CD14-positive monocyte (primary cell): ENCODE data around the gene TEX44. TPM values are rescaled to one million over a fixed set of nuclear protein-coding genes. Genes with fewer than 3 reads are reported as not detected.

Experiments used
- DNase-seq, 3 donors: peaks; one replicate each; pipeline ENCODE4 v3.0.0-alpha.2; 2011 to 2022
- H2AFZ ChIP-seq: 2 replicates; pipeline ENCODE4 v1.6.0; 2012; ENCODE audit warnings: mild to moderate bottlenecking, low read depth, low read length, inconsistent platforms; ENCODE audit not compliant: insufficient read depth, poor library complexity, severe bottlenecking
- H3K27ac ChIP-seq, 2 donors: 1 replicate in 1 of 2; 2 replicates in 1 of 2; pipeline ENCODE4 v1.5.1; 2012 to 2013; ENCODE audit warnings: low read length in 2 of 2, control low read depth in 1 of 2, inconsistent platforms in 1 of 2, low read depth in 1 of 2, mild to moderate bottlenecking in 1 of 2
- H3K27me3 ChIP-seq, 2 donors: one replicate each; pipeline versions ENCODE4 v1.6.0 to v1.6.1; 2011 to 2013; ENCODE audit warnings: low read length in 2 of 2; ENCODE audit not compliant: control insufficient read depth in 2 of 2, insufficient read depth in 2 of 2
- H3K36me3 ChIP-seq, 2 donors: replicated peaks in 1 of 2; 1 replicate in 1 of 2; 2 replicates in 1 of 2; pipeline versions ENCODE4 v1.5.1 to v1.6.1; 2012 to 2013; ENCODE audit warnings: low read length in 2 of 2, control low read depth in 1 of 2, inconsistent platforms in 1 of 2, mild to moderate bottlenecking in 1 of 2; ENCODE audit not compliant: insufficient read depth in 2 of 2, control insufficient read depth in 1 of 2
- H3K4me1 ChIP-seq, 2 donors: 1 replicate in 1 of 2; 2 replicates in 1 of 2; pipeline versions ENCODE4 v1.5.1 to v1.6.1; 2012 to 2013; ENCODE audit warnings: low read length in 2 of 2, control low read depth in 1 of 2, inconsistent platforms in 1 of 2, mild to moderate bottlenecking in 1 of 2, moderate library complexity in 1 of 2; ENCODE audit not compliant: insufficient read depth in 2 of 2, control insufficient read depth in 1 of 2
- H3K4me2 ChIP-seq: replicated peaks from 2 replicates; pipeline ENCODE3; 2012; ENCODE audit warnings: low read length, moderate library complexity, mild to moderate bottlenecking; ENCODE audit not compliant: poor library complexity, severe bottlenecking; ENCODE audit errors: extremely low read depth
- H3K4me3 ChIP-seq, 3 experiments: fragments of 200-600 bp in 1 of 3; sonication (generic) in 1 of 3; replicated peaks in 1 of 3; 1 replicate in 2 of 3; 2 replicates in 1 of 3; pipeline ENCODE4 v1.5.1; 2011 to 2013; ENCODE audit warnings: low read length in 3 of 3, mild to moderate bottlenecking in 3 of 3, control low read depth in 2 of 3, low read depth in 2 of 3, inconsistent platforms in 1 of 3, moderate library complexity in 1 of 3
- H3K79me2 ChIP-seq: 2 replicates; pipeline ENCODE4 v1.6.0; 2012; ENCODE audit warnings: mild to moderate bottlenecking, control low read depth, inconsistent platforms, low read length, moderate library complexity; ENCODE audit not compliant: insufficient read depth
- H3K9ac ChIP-seq: 2 replicates; pipeline ENCODE4 v1.6.0; 2017; ENCODE audit warnings: low read length, mild to moderate bottlenecking; ENCODE audit not compliant: insufficient read depth, poor library complexity, severe bottlenecking
- H3K9me3 ChIP-seq, 2 donors: replicated peaks in 1 of 2; 1 replicate in 1 of 2; 2 replicates in 1 of 2; pipeline versions ENCODE4 v1.5.1 to v1.6.1; 2012 to 2013; ENCODE audit warnings: low read length in 2 of 2, control low read depth in 1 of 2; ENCODE audit not compliant: control insufficient read depth in 1 of 2, insufficient read depth in 1 of 2
- H4K20me1 ChIP-seq: 2 replicates; pipeline ENCODE4 v1.6.0; 2012; ENCODE audit warnings: mild to moderate bottlenecking, low read length, control low read depth, moderate library complexity; ENCODE audit not compliant: insufficient read depth
- H3K27ac Mint-ChIP-seq, 7 donors: one replicate each; pipeline ENCODE4 v1.8.0; 2020; ENCODE audit warnings: mild to moderate bottlenecking in 7 of 7, mixed read lengths in 7 of 7, moderate library complexity in 6 of 7, inconsistent platforms in 2 of 7
- H3K27me3 Mint-ChIP-seq, 3 donors: one replicate each; pipeline ENCODE4 v1.8.0; 2021 to 2022; ENCODE audit warnings: low read depth in 3 of 3, mild to moderate bottlenecking in 3 of 3, mixed read lengths in 3 of 3, moderate library complexity in 3 of 3, inconsistent platforms in 1 of 3
- H3K36me3 Mint-ChIP-seq, 2 donors: one replicate each; pipeline ENCODE4 v1.8.0; 2020; ENCODE audit warnings: mixed read lengths in 2 of 2, inconsistent platforms in 1 of 2, mild to moderate bottlenecking in 1 of 2
- H3K4me1 Mint-ChIP-seq: one replicate; pipeline ENCODE4 v1.8.0; 2020; ENCODE audit warnings: mild to moderate bottlenecking, mixed read lengths
- H3K4me3 Mint-ChIP-seq, 2 donors: one replicate each; pipeline ENCODE4 v1.8.0; 2020; ENCODE audit warnings: mild to moderate bottlenecking in 2 of 2, mixed read lengths in 2 of 2, moderate library complexity in 1 of 2
- H3K9me3 Mint-ChIP-seq, 7 donors: one replicate each; pipeline ENCODE4 v1.8.0; 2020 to 2022; ENCODE audit warnings: mixed read lengths in 7 of 7, mild to moderate bottlenecking in 6 of 7, moderate library complexity in 6 of 7, inconsistent platforms in 2 of 7
- CTCF ChIP-seq: fragments of 200-600 bp; IDR thresholded peaks from one replicate; pipeline ENCODE4 v1.8.0; 2022; ENCODE audit warnings: antibody characterized with exemption, mild to moderate bottlenecking
- WGBS: methylation state at CpG from one replicate; pipeline ENCODE4 v1.1.5; 2013; ENCODE audit warnings: missing lambda C conversion rate; ENCODE audit not compliant: insufficient coverage; 5-methylcytosine and 5-hydroxymethylcytosine counted together
- intact Hi-C, 2 donors: fragments of 100-400 bp; cut with micrococcal nuclease; formaldehyde crosslinking; loops; one replicate each; pipeline versions ENCODE4 v1.15.0 to v1.15.1; 2023
- polyA plus RNA-seq, 3 donors: library from polyadenylated mRNA; depleted of rRNA in 1 of 3; unstranded in 2 of 3; stranded (reverse) in 1 of 3; fragments of 300-500 nt in 2 of 3; fragments of >200 nt in 1 of 3; fragmentation: Illumina TruSeq in 2 of 3; gene quantifications; 1 replicate in 2 of 3; 2 replicates in 1 of 3; pipeline ENCODE4 v1.2.3, GENCODE V29; 2012 to 2021

The TEX44 gene
- polyA plus RNA-seq, 3 donors = not detected

GRCh38 chr2:231633241-231633976, 40.7 kb downstream of the TEX44 start:
- Histone ChIP-seq H3K9ac (no peak overlapping the region), H3K4me1 (peaks cover 0 to 2% of the 10 kb centered on the region in 2 donors), H3K36me3 (no peaks in the 10 kb centered on the region), H3K27ac (no peak overlapping the region), H3K4me2 (no peak overlapping the region), H3K27me3 (no peaks in the 10 kb centered on the region), H4K20me1 (no peaks in the 10 kb centered on the region), H3K9me3 (no peaks in the 10 kb centered on the region), H3K4me3 (no peak overlapping the region), H2AFZ (no peak overlapping the region), H3K79me2 (no peaks in the 10 kb centered on the region)
- TF ChIP-seq CTCF = no peak
- Mint-ChIP-seq H3K9me3 (no peaks in the 10 kb centered on the region), H3K27me3 (peaks cover 1 to 3% (median 3%) of the 10 kb centered on the region in 3 donors), H3K36me3 (no peaks in the 10 kb centered on the region), H3K27ac (peak overlapping the region in 1 of 7 donors; percentile 26), H3K4me3 (no peak overlapping the region), H3K4me1 (peaks cover 3% of the 10 kb centered on the region)
- no peak for DNase-seq
- intact Hi-C loops = no loop called here
- WGBS = 98% methylated on average over 8 of the region's 13 CpGs

GRCh38 chr2:231634412-231634811, 41.7 kb downstream of the TEX44 start:
- 89% methylated on average over 2 of the region's 2 CpGs for WGBS

More at GRCh38 chr2:231634412-231634811, 41.7 kb downstream of the TEX44 start:
- Mint-ChIP-seq H3K36me3 (no peaks in the 10 kb centered on the region), H3K4me3 (no peak overlapping the region), H3K27ac (no peak overlapping the region), H3K4me1 (no peaks in the 10 kb centered on the region), H3K9me3 (no peaks in the 10 kb centered on the region), H3K27me3 (peaks cover 1 to 3% (median 3%) of the 10 kb centered on the region in 3 donors)
- Histone ChIP-seq H2AFZ (no peak overlapping the region), H3K27me3 (no peaks in the 10 kb centered on the region), H3K9ac (no peak overlapping the region), H3K4me2 (no peak overlapping the region), H3K79me2 (no peaks in the 10 kb centered on the region), H3K9me3 (no peaks in the 10 kb centered on the region), H3K4me1 (no peaks in the 10 kb centered on the region), H4K20me1 (no peaks in the 10 kb centered on the region), H3K36me3 (no peaks in the 10 kb centered on the region), H3K4me3 (no peak overlapping the region), H3K27ac (no peak overlapping the region)
- intact Hi-C loops = no loop called here
- no peak for TF ChIP-seq CTCF
- DNase-seq = no peak
